Activated naive CD4-positive, alpha-beta T cell treated with anti-CD3 and anti-CD28 coated beads for 36 hours (primary cell): ENCODE measurements around the gene NLRP13. TPM values are rescaled to one million over a fixed set of nuclear protein-coding genes. Genes with fewer than 3 reads are reported as not detected.
"Not testable (repeated sequence)": the region's sequence is repeated elsewhere in the genome, so short reads cannot be mapped to it uniquely, and the experiment has no call there.

Experiments
- CTCF ChIA-PET: fragments of 350-600 bp; sonication (Branson Sonifier 250); formaldehyde crosslinking; loops from one replicate; lab custom pipeline; 2021; ENCODE audit warnings: antibody characterized with exemption; lab: Charles Lee
- DNase-seq: peaks from one replicate; pipeline ENCODE4 v3.0.0-alpha.2; 2020
- H3K27ac Mint-ChIP-seq: one replicate; pipeline ENCODE4 v1.8.0; 2021; ENCODE audit warnings: mild to moderate bottlenecking, mixed read lengths
- H3K27me3 Mint-ChIP-seq: one replicate; pipeline ENCODE4 v1.8.0; 2021; ENCODE audit warnings: low read depth, mixed read lengths
- H3K36me3 Mint-ChIP-seq: one replicate; pipeline ENCODE4 v1.8.0; 2021; ENCODE audit warnings: low read depth, mixed read lengths
- H3K4me1 Mint-ChIP-seq: one replicate; pipeline ENCODE4 v1.8.0; 2021; ENCODE audit warnings: low read depth, mixed read lengths
- H3K4me3 Mint-ChIP-seq: one replicate; pipeline ENCODE4 v1.8.0; 2021; ENCODE audit warnings: mild to moderate bottlenecking, moderate library complexity, mixed read lengths
- H3K9me3 Mint-ChIP-seq: one replicate; pipeline ENCODE4 v1.8.0; 2021; ENCODE audit warnings: mixed read lengths
- intact Hi-C: fragments of 100-400 bp; cut with micrococcal nuclease; formaldehyde crosslinking; loops from one replicate; pipeline ENCODE4 v1.15.1; 2023
- total RNA-seq, 2 experiments: library from RNA; stranded (reverse); gene quantifications; one replicate each; pipeline ENCODE4 v1.2.3, GENCODE V29; 2021

Gene NLRP13, protein sequence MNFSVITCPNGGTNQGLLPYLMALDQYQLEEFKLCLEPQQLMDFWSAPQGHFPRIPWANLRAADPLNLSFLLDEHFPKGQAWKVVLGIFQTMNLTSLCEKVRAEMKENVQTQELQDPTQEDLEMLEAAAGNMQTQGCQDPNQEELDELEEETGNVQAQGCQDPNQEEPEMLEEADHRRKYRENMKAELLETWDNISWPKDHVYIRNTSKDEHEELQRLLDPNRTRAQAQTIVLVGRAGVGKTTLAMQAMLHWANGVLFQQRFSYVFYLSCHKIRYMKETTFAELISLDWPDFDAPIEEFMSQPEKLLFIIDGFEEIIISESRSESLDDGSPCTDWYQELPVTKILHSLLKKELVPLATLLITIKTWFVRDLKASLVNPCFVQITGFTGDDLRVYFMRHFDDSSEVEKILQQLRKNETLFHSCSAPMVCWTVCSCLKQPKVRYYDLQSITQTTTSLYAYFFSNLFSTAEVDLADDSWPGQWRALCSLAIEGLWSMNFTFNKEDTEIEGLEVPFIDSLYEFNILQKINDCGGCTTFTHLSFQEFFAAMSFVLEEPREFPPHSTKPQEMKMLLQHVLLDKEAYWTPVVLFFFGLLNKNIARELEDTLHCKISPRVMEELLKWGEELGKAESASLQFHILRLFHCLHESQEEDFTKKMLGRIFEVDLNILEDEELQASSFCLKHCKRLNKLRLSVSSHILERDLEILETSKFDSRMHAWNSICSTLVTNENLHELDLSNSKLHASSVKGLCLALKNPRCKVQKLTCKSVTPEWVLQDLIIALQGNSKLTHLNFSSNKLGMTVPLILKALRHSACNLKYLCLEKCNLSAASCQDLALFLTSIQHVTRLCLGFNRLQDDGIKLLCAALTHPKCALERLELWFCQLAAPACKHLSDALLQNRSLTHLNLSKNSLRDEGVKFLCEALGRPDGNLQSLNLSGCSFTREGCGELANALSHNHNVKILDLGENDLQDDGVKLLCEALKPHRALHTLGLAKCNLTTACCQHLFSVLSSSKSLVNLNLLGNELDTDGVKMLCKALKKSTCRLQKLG
- total RNA-seq = not detected

DNA sequence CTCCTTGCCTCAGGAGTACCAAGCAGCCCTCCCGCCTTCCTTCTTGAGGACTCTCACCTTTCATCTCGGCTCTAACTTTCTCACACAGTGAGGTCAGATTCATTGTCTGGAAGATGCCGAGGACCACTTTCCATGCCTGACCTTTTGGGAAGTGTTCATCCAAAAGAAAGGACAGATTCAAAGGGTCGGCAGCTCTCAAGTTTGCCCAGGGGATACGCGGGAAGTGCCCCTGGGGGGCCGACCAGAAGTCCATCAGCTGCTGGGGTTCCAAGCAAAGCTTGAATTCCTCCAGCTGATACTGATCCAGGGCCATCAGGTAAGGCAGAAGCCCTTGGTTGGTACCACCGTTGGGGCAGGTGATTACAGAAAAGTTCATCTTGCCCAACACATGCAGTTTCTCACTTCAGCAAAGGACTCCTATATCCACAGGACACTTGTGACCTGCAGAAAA, at the start of gene NLRP13:
TSS of gene NLRP13 (minus strand) at position 401 of the 451 bp plus-strand sequence. CDS start at position 376, 25 bp downstream.
- no peak for DNase-seq
- Mint-ChIP-seq H3K27me3 (peaks cover 2% of the 10 kb centered on the region), H3K4me3 (no peak within 1 kb of the TSS), H3K9me3 (peaks cover 15% of the 10 kb centered on the region), H3K36me3 (no peaks in the 10 kb centered on the region), H3K27ac (no peak within 1 kb of the TSS), H3K4me1 (no peaks in the 10 kb centered on the region)
- intact Hi-C loops = no loop called here
- CTCF ChIA-PET = no interaction called here

DNA sequence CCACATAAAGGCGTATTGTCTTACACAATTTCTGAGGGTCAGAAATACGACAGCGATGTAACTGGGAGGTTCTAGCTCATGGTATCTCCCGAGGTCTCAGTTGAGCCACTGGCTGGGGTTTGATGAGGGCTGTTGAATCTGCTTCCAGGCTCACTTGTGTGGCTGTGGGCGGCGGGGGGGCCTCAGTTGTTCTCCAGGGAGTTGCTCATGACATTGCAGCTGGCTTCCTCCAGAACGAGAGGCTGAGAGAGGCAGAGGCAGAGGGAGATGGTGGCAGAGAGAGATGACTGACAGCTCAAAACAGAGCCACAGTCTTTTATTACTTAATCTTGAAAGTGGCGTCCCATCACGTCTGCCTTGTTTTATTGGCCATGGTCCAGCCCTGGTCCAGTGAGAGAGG, 48.3 kb upstream of the NLRP13 start:
- H3K27me3 Mint-ChIP-seq = peaks cover 3% of the 10 kb centered on the region
- H3K9me3 Mint-ChIP-seq = peaks cover 11% of the 10 kb centered on the region
- no peak overlapping the region for H3K4me3 Mint-ChIP-seq
- H3K4me1 Mint-ChIP-seq = no peaks in the 10 kb centered on the region
- no peak overlapping the region for H3K27ac Mint-ChIP-seq
- CTCF ChIA-PET = no interaction called here
- DNase-seq = no peak
- no peaks in the 10 kb centered on the region for H3K36me3 Mint-ChIP-seq
- intact Hi-C loops = no loop called here

- Mint-ChIP-seq H3K36me3 (no peaks in the 10 kb centered on the region), H3K9me3 (peaks cover 14% of the 10 kb centered on the region), H3K4me3 (no peak overlapping the region), H3K27ac (no peak overlapping the region), H3K4me1 (no peaks in the 10 kb centered on the region), H3K27me3 (peaks cover 8% of the 10 kb centered on the region)
- CTCF ChIA-PET = no interaction called here
- DNase-seq = no peak
- intact Hi-C loops = no loop called here
Measured at GRCh38 chr19:55973982-55974381, 41.8 kb upstream of the NLRP13 start.

- H3K36me3 Mint-ChIP-seq = no peaks in the 10 kb centered on the region
- intact Hi-C loops = no loop called here
- H3K4me3 Mint-ChIP-seq = no peak overlapping the region
- peaks cover 2% of the 10 kb centered on the region for H3K9me3 Mint-ChIP-seq
- no peak overlapping the region for H3K27ac Mint-ChIP-seq
- CTCF ChIA-PET = no interaction called here
- no peaks in the 10 kb centered on the region for H3K27me3 Mint-ChIP-seq
- DNase-seq = no peak
- no peaks in the 10 kb centered on the region for H3K4me1 Mint-ChIP-seq
Measured at GRCh38 chr19:55962186-55962585, 30.1 kb upstream of the NLRP13 start.

GRCh38 chr19:55959996-55960675, 28.0 kb upstream of the NLRP13 start:
- Mint-ChIP-seq H3K36me3 (no peaks in the 10 kb centered on the region), H3K9me3 (no peaks in the 10 kb centered on the region), H3K4me1 (no peaks in the 10 kb centered on the region), H3K27ac (no peak overlapping the region), H3K4me3 (no peak overlapping the region), H3K27me3 (no peaks in the 10 kb centered on the region)
- DNase-seq = no peak
- intact Hi-C loops = no loop called here
- CTCF ChIA-PET = no interaction called here

DNA sequence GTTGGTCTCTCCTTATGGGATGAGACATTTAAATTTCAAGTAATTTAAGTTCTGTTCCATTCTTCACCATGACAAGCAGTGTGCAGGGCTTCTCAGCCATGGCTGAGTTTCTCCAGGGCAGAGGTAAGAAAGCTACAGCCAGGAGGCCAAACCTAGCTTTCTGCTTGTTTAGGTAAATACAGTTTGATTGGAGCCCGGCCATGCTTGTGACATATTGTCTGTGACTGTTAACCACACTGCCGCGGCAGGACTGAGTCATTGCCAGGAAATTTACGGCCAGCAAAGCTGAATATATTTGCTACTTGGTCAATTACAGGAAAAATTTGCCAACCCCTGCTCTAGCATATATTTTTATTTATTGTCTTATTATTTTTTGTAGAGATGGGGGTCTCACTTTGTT, 26.2 kb upstream of the NLRP13 start:
- CTCF ChIA-PET = no interaction called here
- no peaks in the 10 kb centered on the region for H3K4me1 Mint-ChIP-seq
- H3K4me3 Mint-ChIP-seq = no peak overlapping the region
- H3K9me3 Mint-ChIP-seq = peaks cover 3% of the 10 kb centered on the region
- H3K27ac Mint-ChIP-seq = no peak overlapping the region
- no peaks in the 10 kb centered on the region for H3K27me3 Mint-ChIP-seq
- intact Hi-C loops = no loop called here
- no peaks in the 10 kb centered on the region for H3K36me3 Mint-ChIP-seq
- no peak for DNase-seq

DNA sequence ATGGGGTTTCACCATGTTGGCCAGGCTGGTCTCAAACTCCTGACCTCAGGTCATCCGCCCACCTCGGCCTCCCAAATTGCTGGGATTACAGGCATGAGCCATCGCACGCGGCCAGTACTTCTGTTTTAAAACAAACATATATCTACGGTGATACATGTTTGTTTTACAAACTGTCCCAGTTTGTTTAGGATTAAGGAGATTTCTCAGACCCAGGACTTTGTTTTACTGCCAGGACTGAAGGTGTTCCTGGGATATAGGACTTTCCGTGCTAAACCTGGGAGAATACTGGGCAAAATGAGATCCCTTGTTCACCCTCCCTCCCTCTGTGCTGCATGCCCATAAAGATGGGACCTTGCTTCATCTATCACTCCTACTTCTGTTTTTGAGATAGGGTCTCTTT, 24.3 kb upstream of the NLRP13 start:
- no peak overlapping the region for H3K4me3 Mint-ChIP-seq
- intact Hi-C loops = no loop called here
- no peaks in the 10 kb centered on the region for H3K4me1 Mint-ChIP-seq
- no peaks in the 10 kb centered on the region for H3K27me3 Mint-ChIP-seq
- no peaks in the 10 kb centered on the region for H3K36me3 Mint-ChIP-seq
- H3K9me3 Mint-ChIP-seq = peaks cover 3% of the 10 kb centered on the region
- CTCF ChIA-PET = no interaction called here
- DNase-seq = no peak
- H3K27ac Mint-ChIP-seq = no peak overlapping the region

- H3K9me3 Mint-ChIP-seq = peaks cover 14% of the 10 kb centered on the region
- H3K27me3 Mint-ChIP-seq, DNase-seq, intact Hi-C loops, H3K27ac Mint-ChIP-seq, H3K4me3 Mint-ChIP-seq, H3K36me3 Mint-ChIP-seq, H3K4me1 Mint-ChIP-seq, CTCF ChIA-PET: not testable (repeated sequence)
Measured at GRCh38 chr19:55950566-55950965, 18.4 kb upstream of the NLRP13 start.

DNA sequence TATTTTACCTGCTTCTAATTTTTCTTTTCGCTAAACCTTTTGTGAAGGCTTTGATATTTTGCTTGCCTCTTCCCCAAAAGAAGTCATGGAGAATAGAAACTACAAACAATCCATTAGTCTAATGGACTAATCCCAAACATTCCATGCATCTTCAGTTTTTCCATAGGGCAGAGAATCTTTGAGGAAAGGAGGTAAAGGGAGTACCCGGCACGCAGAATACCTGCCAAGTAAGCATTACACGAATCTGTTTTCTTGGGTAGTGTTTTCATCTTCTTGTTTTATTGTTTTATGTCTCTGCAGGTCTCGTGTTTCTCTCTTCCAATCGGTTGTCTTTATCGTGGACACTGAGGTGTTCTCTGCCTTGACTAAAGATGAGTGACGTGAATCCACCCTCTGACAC, 15.4 kb upstream of the NLRP13 start, which contains the start of gene NLRP8:
TSS of gene NLRP8 (plus strand) at position 301 of the 400 bp plus-strand sequence.
- Mint-ChIP-seq H3K36me3 (no peaks in the 10 kb centered on the region), H3K27me3 (no peaks in the 10 kb centered on the region), H3K27ac (no peak within 1 kb of the TSS), H3K4me1 (no peaks in the 10 kb centered on the region), H3K4me3 (no peak within 1 kb of the TSS), H3K9me3 (peaks cover 15% of the 10 kb centered on the region)
- intact Hi-C loops = no loop called here
- DNase-seq = no peak
- CTCF ChIA-PET = no interaction called here

DNA sequence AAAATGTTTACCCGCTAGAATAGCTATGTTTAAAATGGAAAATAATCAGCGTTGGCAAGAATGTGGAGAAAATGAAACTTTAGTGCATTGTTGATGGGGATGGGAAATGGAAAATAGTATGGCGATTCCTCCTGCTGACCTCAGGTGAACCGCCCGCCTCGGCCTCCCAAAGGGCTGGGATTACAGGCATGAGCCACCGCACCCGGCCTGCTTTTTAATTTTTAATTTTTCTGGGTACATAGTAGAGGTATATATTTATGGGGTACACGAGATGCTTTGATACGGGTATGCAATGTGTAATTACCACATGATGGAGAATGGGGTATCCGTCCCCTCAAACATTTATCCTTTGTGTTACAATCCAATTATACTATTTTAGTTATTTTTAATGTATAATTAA, 8.2 kb upstream of the NLRP13 start:
- peaks cover 2% of the 10 kb centered on the region for H3K36me3 Mint-ChIP-seq
- peaks cover 17% of the 10 kb centered on the region for H3K9me3 Mint-ChIP-seq
- no peaks in the 10 kb centered on the region for H3K4me1 Mint-ChIP-seq
- no peak overlapping the region for H3K4me3 Mint-ChIP-seq
- no peak for DNase-seq
- H3K27ac Mint-ChIP-seq = no peak overlapping the region
- CTCF ChIA-PET = no interaction called here
- no peaks in the 10 kb centered on the region for H3K27me3 Mint-ChIP-seq
- intact Hi-C loops = no loop called here

GRCh38 chr19:55939206-55939605, 7.1 kb upstream of the NLRP13 start:
- peaks cover 23% of the 10 kb centered on the region for H3K9me3 Mint-ChIP-seq
- no peaks in the 10 kb centered on the region for H3K4me1 Mint-ChIP-seq
- peaks cover 2% of the 10 kb centered on the region for H3K36me3 Mint-ChIP-seq
- no peak for DNase-seq
- no peak overlapping the region for H3K27ac Mint-ChIP-seq
- H3K4me3 Mint-ChIP-seq = no peak overlapping the region
- no peaks in the 10 kb centered on the region for H3K27me3 Mint-ChIP-seq
- CTCF ChIA-PET = interaction anchor here (0.6 kb wide), 2 partner anchors 313 to 1223 kb away, joined by 3 to 4 read pairs; no protein-coding TSS in a partner anchor
- intact Hi-C loops = no loop called here

DNA sequence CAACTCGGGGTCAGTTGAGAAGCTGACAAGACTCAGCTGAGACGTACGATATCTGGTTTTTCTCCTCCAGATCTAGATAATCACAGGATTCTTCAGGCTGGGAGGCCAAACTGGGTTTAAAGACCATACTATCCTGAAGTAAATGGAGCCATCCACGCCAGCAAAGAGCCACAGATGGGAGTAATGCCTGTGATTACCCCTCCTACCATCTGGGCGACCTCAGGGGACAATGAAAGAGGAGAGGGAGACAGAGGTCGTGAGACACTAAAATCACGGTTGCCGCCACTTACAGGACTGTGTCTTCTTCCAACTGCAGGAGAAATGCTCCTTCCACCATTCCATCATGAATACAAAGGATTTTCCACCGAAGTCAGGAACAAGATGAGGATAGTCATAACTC, 3.1 kb upstream of the NLRP13 start:
- Mint-ChIP-seq H3K4me3 (no peak overlapping the region), H3K4me1 (no peaks in the 10 kb centered on the region), H3K36me3 (peaks cover 2% of the 10 kb centered on the region), H3K9me3 (peaks cover 27% of the 10 kb centered on the region), H3K27me3 (no peaks in the 10 kb centered on the region), H3K27ac (no peak overlapping the region)
- intact Hi-C loops = no loop called here
- no peak for DNase-seq
- CTCF ChIA-PET = no interaction called here
